Neural progenitor cell (in vitro differentiated cells): Measurements from ENCODE around the gene NAPB. TPM values are rescaled to one million over a fixed set of nuclear protein-coding genes. Genes with fewer than 3 reads are reported as not detected.

ENCODE experiments used
- DNase-seq: peaks from one replicate; pipeline ENCODE4 v3.0.0-alpha.2; 2016; ENCODE audit warnings: low spot score
- H2AFZ ChIP-seq: fragments of 200-600 bp; sonication (generic); replicated peaks from 2 replicates; pipeline ENCODE4 v1.6.1; 2016; ENCODE audit warnings: antibody characterized with exemption
- H3F3A ChIP-seq: fragments of 200-600 bp; sonication (generic); 2 replicates; pipeline ENCODE4 v1.6.1; 2016; ENCODE audit warnings: antibody characterized with exemption, low read depth
- H3K27ac ChIP-seq: fragments of 200-600 bp; sonication (generic); 2 replicates; pipeline ENCODE4 v1.5.1; 2016; ENCODE audit warnings: mild to moderate bottlenecking
- H3K27me3 ChIP-seq: fragments of 200-600 bp; sonication (generic); 2 replicates; pipeline ENCODE4 v1.6.1; 2016; ENCODE audit warnings: mild to moderate bottlenecking, moderate library complexity
- H3K36me3 ChIP-seq: fragments of 200-600 bp; sonication (generic); 2 replicates; pipeline ENCODE4 v1.5.1; 2016
- H3K4me1 ChIP-seq: fragments of 200-600 bp; sonication (generic); 2 replicates; pipeline ENCODE4 v1.6.1; 2016; ENCODE audit warnings: mixed run types
- H3K4me2 ChIP-seq: fragments of 200-600 bp; sonication (generic); 2 replicates; pipeline ENCODE4 v1.6.1; 2016
- H3K4me3 ChIP-seq: fragments of 200-600 bp; sonication (generic); 2 replicates; pipeline ENCODE4 v1.5.1; 2016
- H3K79me2 ChIP-seq: fragments of 200-600 bp; sonication (generic); 2 replicates; pipeline ENCODE4 v1.6.1; 2016; ENCODE audit warnings: low read depth
- H3K9ac ChIP-seq: fragments of 200-600 bp; sonication (generic); 2 replicates; pipeline ENCODE4 v1.6.1; 2016
- H3K9me3 ChIP-seq: fragments of 200-600 bp; sonication (generic); 2 replicates; pipeline ENCODE4 v1.5.1; 2016; ENCODE audit warnings: low read depth
- H4K20me1 ChIP-seq: fragments of 200-600 bp; sonication (generic); 2 replicates; pipeline ENCODE4 v1.6.1; 2016; ENCODE audit warnings: low read depth
- H3K27ac Mint-ChIP-seq: 3 replicates; pipeline ENCODE4 v1.8.0; 2021; ENCODE audit warnings: mixed read lengths
- H3K27me3 Mint-ChIP-seq: 2 replicates; pipeline ENCODE4 v1.8.0; 2022; ENCODE audit warnings: low read depth, mild to moderate bottlenecking, inconsistent platforms, moderate library complexity, mixed read lengths; ENCODE audit not compliant: insufficient read depth
- H3K36me3 Mint-ChIP-seq: 3 replicates; pipeline ENCODE4 v1.8.0; 2021; ENCODE audit warnings: mixed read lengths
- H3K4me1 Mint-ChIP-seq: 3 replicates; pipeline ENCODE4 v1.8.0; 2021; ENCODE audit warnings: mixed read lengths
- H3K4me3 Mint-ChIP-seq: 3 replicates; pipeline ENCODE4 v1.8.0; 2021; ENCODE audit warnings: mild to moderate bottlenecking, moderate library complexity, mixed read lengths
- H3K9me3 Mint-ChIP-seq: 3 replicates; pipeline ENCODE4 v1.8.0; 2020; ENCODE audit warnings: mixed read lengths
- EZH2 ChIP-seq: fragments of 200-600 bp; sonication (generic); IDR thresholded peaks from 2 replicates; pipeline ENCODE4 v1.6.1; 2017; ENCODE audit warnings: antibody characterized with exemption, mild to moderate bottlenecking, moderate library complexity
- EZH2phosphoT487 ChIP-seq: fragments of 200-600 bp; sonication (generic); IDR thresholded peaks from 2 replicates; pipeline ENCODE4 v1.6.1; 2017; ENCODE audit warnings: antibody characterized with exemption
- total RNA-seq: library from RNA; depleted of rRNA; stranded (reverse); fragments of >200 nt; gene quantifications from 2 replicates; pipeline ENCODE4 v1.2.3, GENCODE V29; 2015; ENCODE audit warnings: low replicate concordance
- TF ChIP-seq, protein P1 (sequence below): fragments of 200-600 bp; sonication (generic); IDR thresholded peaks from 2 replicates; pipeline ENCODE4 v1.5.1; 2017; ENCODE audit warnings: antibody characterized with exemption, mild to moderate bottlenecking

The NAPB gene
- total RNA-seq, 1 donor from 2014 or later, result 23.8 TPM

DNA sequence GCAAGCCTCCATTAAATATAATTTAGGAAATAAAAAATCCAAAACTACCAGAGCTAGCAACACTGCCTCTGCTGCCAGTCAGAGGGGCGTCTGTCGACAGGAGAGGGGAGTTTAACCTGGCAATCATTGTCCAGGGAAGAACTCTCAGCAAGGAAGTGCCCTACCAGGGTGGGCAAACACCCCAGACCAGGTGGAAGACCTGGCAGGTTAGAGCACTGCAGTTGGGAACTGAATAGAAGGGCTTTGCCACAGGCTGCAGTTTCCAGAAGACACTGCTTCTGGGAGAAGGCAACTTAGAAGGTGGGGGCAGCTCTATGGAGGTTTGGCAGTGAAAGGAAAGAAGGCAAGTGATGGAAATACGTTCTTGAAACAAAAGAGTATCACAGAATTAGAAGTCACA lies 11.5 kb downstream of the NAPB start:
- Histone ChIP-seq H3K9me3 (no peaks in the 10 kb centered on the region), H3K9ac (no peak overlapping the region), H3K27ac (no peak overlapping the region), H3K79me2 (peaks cover 100% of the 10 kb centered on the region), H3K4me2 (no peak overlapping the region), H3K36me3 (no peaks in the 10 kb centered on the region), H3K27me3 (no peaks in the 10 kb centered on the region), H3K4me3 (no peak overlapping the region), H4K20me1 (peaks cover 89% of the 10 kb centered on the region), H3K4me1 (peaks cover 6% of the 10 kb centered on the region), H2AFZ (no peak overlapping the region), H3F3A (no peaks in the 10 kb centered on the region)
- Mint-ChIP-seq H3K36me3 (peaks cover 12% of the 10 kb centered on the region), H3K4me1 (no peaks in the 10 kb centered on the region), H3K27me3 (no peaks in the 10 kb centered on the region), H3K9me3 (no peaks in the 10 kb centered on the region), H3K27ac (no peak overlapping the region), H3K4me3 (no peak overlapping the region)
- no peak for DNase-seq
- TF ChIP-seq EZH2phosphoT487 (no peak), EZH2 (no peak)
- TF ChIP-seq, protein P1, sequence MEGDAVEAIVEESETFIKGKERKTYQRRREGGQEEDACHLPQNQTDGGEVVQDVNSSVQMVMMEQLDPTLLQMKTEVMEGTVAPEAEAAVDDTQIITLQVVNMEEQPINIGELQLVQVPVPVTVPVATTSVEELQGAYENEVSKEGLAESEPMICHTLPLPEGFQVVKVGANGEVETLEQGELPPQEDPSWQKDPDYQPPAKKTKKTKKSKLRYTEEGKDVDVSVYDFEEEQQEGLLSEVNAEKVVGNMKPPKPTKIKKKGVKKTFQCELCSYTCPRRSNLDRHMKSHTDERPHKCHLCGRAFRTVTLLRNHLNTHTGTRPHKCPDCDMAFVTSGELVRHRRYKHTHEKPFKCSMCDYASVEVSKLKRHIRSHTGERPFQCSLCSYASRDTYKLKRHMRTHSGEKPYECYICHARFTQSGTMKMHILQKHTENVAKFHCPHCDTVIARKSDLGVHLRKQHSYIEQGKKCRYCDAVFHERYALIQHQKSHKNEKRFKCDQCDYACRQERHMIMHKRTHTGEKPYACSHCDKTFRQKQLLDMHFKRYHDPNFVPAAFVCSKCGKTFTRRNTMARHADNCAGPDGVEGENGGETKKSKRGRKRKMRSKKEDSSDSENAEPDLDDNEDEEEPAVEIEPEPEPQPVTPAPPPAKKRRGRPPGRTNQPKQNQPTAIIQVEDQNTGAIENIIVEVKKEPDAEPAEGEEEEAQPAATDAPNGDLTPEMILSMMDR, result no peak

DNA sequence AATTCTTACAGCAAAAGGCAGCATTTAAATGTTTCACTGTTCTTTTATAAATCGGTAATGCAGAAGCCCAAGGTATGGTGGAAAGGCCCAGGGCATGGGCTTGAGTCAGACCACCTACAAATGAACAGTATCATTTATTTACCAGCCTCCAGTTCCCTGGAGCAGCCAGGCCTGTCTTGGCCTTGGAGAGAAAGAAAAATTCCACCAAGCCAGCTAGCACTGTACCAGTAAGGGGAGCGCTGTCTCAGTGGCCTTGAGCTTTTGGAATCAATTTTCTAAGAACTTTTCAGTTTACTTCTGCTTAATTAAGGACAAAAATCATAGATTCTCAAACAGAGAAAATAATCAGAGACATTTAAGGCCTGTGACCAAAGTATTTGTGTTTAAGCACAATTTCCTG lies 12.3 kb downstream of the NAPB start:
- Histone ChIP-seq H3K9ac (no peak overlapping the region), H3F3A (no peaks in the 10 kb centered on the region), H3K27ac (no peak overlapping the region), H3K4me2 (no peak overlapping the region), H4K20me1 (peaks cover 90% of the 10 kb centered on the region), H2AFZ (no peak overlapping the region), H3K9me3 (no peaks in the 10 kb centered on the region), H3K36me3 (no peaks in the 10 kb centered on the region), H3K79me2 (peaks cover 100% of the 10 kb centered on the region), H3K4me1 (peaks cover 6% of the 10 kb centered on the region), H3K27me3 (no peaks in the 10 kb centered on the region), H3K4me3 (no peak overlapping the region)
- no peak overlapping the region for H3K4me3 Mint-ChIP-seq
- TF ChIP-seq EZH2, result no peak
- TF ChIP-seq EZH2phosphoT487, result no peak
- TF ChIP-seq, protein P1, result no peak
- peaks cover 12% of the 10 kb centered on the region for H3K36me3 Mint-ChIP-seq
- no peaks in the 10 kb centered on the region for H3K9me3 Mint-ChIP-seq
- no peaks in the 10 kb centered on the region for H3K4me1 Mint-ChIP-seq
- DNase-seq, result no peak
- H3K27ac Mint-ChIP-seq, result no peak overlapping the region
- no peaks in the 10 kb centered on the region for H3K27me3 Mint-ChIP-seq

DNA sequence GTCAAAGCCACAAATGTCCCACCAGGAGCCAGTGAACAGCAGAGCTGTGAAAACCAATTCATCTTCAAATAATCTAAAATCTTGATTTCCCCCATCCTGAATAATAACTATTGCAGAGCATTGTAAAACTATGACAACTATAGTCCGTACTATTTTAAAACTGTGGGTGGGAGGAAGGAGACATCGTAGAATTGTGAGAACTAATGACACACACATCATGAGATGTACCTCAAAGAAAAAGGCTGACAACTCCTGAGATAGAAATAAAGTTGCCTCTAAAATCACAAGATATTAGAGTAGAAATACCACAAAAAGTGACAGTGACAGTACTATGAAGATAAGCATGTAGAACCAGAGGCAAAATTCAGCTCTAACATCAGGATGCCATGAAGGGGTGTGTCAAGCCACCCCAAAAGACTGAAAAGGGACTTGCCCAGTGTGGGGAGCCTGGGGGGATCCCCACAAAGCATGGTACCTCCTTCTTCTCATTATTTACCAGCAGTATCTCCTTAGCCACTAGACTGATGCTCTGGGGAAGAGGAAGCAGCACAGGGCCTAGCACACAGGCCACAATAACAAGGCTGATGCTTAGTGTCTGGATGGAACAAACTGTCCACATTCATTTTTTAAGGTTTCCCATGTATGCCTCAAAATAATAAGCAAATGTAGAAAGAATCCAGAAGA lies 13.4 kb downstream of the NAPB start:
- Mint-ChIP-seq H3K27ac (no peak overlapping the region), H3K9me3 (no peaks in the 10 kb centered on the region), H3K27me3 (no peaks in the 10 kb centered on the region), H3K4me3 (no peak overlapping the region), H3K4me1 (no peaks in the 10 kb centered on the region), H3K36me3 (peaks cover 12% of the 10 kb centered on the region)
- Histone ChIP-seq H3K4me1 (peaks cover 6% of the 10 kb centered on the region), H2AFZ (no peak overlapping the region), H3K79me2 (peaks cover 99% of the 10 kb centered on the region), H3K27ac (no peak overlapping the region), H3K9ac (no peak overlapping the region), H3K4me2 (no peak overlapping the region), H4K20me1 (peaks cover 87% of the 10 kb centered on the region), H3K4me3 (no peak overlapping the region), H3K9me3 (no peaks in the 10 kb centered on the region), H3K27me3 (no peaks in the 10 kb centered on the region), H3K36me3 (no peaks in the 10 kb centered on the region), H3F3A (no peaks in the 10 kb centered on the region)
- DNase-seq, result no peak
- TF ChIP-seq, protein P1, result no peak
- TF ChIP-seq EZH2phosphoT487, result no peak
- no peak for TF ChIP-seq EZH2
